SU-DHL-6 (cell line): ENCODE measurements around the gene LSR.

Experiments used
- CTCF ChIP-seq: fragments of 200-600 bp; sonication (generic); IDR thresholded peaks from one replicate; pipeline ENCODE4 v1.5.1; 2017; ENCODE audit warnings: antibody characterized with exemption, mild to moderate bottlenecking, low read length, moderate library complexity; ENCODE audit not compliant: insufficient read depth, poor library complexity, severe bottlenecking
- EZH2phosphoT487 ChIP-seq: fragments of 200-600 bp; sonication (generic), shearing (Covaris generic); conservative IDR thresholded peaks from 2 replicates; pipeline ENCODE4 v1.6.1; 2018; ENCODE audit warnings: mild to moderate bottlenecking, antibody characterized with exemption, low read length, moderate library complexity, mixed read lengths

DNA sequence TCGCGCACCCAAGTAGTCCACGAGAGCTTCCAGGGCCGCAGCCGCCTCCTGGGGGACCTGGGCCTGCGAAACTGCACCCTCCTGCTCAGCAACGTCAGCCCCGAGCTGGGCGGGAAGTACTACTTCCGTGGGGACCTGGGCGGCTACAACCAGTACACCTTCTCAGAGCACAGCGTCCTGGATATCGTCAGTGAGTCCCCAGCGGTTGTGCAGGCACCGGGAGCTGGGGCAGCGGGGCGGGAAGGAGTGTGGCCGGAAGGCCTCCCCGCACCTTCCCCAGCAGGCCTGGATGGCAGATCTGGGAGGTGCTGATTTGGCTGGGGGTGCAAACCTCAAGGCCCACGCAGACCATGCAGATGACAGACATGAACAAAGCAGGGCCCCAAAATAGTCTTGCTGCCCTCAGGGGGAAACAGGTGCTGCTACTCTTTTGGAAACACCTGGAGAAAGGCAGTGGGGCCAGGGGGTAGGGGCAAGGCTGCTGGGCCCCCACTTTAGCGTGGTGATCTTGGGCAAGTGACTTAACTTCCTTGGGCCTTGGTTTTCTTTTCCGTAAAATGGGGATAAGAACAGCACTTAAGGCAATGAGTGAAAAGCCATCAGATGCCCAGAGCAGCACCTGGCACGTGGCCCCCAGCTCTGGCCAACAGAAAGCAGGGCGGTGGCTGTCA, 47.1 kb downstream of the LSR start:
- TF ChIP-seq CTCF: no peak
- 0 out of 2 replicates have a peak, but pooled peaks have one; percentile 90 for TF ChIP-seq EZH2phosphoT487
